Stomach (tissue), 9 donors: ENCODE results near the gene PPP1R9A. TPM values are rescaled to one million over a fixed set of nuclear protein-coding genes. Genes with fewer than 3 reads are reported as not detected.

Source experiments
- DNase-seq, 2 donors: peaks; one replicate each; pipeline versions ENCODE4 v3.0.0 to v3.0.0-alpha.2; 2013 to 2019
- H3K27ac ChIP-seq, 5 donors: fragments of 200-600 bp in 4 of 5; sonication (generic) in 4 of 5; one replicate each; pipeline ENCODE4 v1.5.1; 2013 to 2019; ENCODE audit warnings: mild to moderate bottlenecking in 1 of 5, moderate library complexity in 1 of 5
- H3K27me3 ChIP-seq, 3 donors: fragments of 200-600 bp; sonication (generic); one replicate each; pipeline ENCODE4 v1.5.1; 2017 to 2019; ENCODE audit warnings: mixed run types in 1 of 3
- H3K36me3 ChIP-seq, 4 donors: fragments of 200-600 bp; sonication (generic); 1 replicate in 3 of 4; 2 replicates in 1 of 4; pipeline ENCODE4 v1.5.1; 2016 to 2019
- H3K4me1 ChIP-seq, 4 donors: fragments of 200-600 bp; sonication (generic); one replicate each; pipeline ENCODE4 v1.5.1; 2016 to 2019
- H3K4me3 ChIP-seq, 4 donors: fragments of 200-600 bp; sonication (generic) in 3 of 4; one replicate each; pipeline ENCODE4 v1.5.1; 2016 to 2019; ENCODE audit warnings: mild to moderate bottlenecking in 1 of 4
- H3K9me3 ChIP-seq, 4 donors: fragments of 200-600 bp; sonication (generic); one replicate each; pipeline ENCODE4 v1.5.1; 2016 to 2019
- EP300 ChIP-seq: sonication (generic); formaldehyde crosslinking; IDR thresholded peaks from one replicate; pipeline ENCODE4 v1.6.1; 2017; ENCODE audit warnings: antibody characterized with exemption
- POLR2A ChIP-seq, 4 donors: fragments of 450-650 bp; IDR thresholded peaks; one replicate each; pipeline ENCODE4 v1.6.1; 2016; ENCODE audit warnings: antibody characterized with exemption in 4 of 4, control low read depth in 2 of 4, mild to moderate bottlenecking in 1 of 4, moderate library complexity in 1 of 4
- POLR2AphosphoS5 ChIP-seq, 3 donors: sonication (generic); formaldehyde crosslinking; IDR thresholded peaks; one replicate each; pipeline ENCODE4 v1.6.1; 2016; ENCODE audit warnings: antibody characterized with exemption in 3 of 3
- WGBS, 5 donors: extraction: QIAGEN DNeasy Blood & Tissue Kit in 3 of 5; methylation state at CpG; one replicate each; pipeline versions ENCODE4 v1.1.5 to v1.1.7; 2013 to 2018; 5-methylcytosine and 5-hydroxymethylcytosine counted together
- intact Hi-C: fragments of 100-400 bp; cut with DNase I; formaldehyde crosslinking; loops from one replicate; pipeline ENCODE4 v1.15.1; 2023; ENCODE audit warnings: low total_unique reads
- polyA plus RNA-seq, 3 donors: library from polyadenylated mRNA; stranded (reverse); fragments of 200-250 nt; gene quantifications; one replicate each; pipeline ENCODE4 v1.2.3, GENCODE V29; 2013
- total RNA-seq, 5 donors: library from RNA; depleted of rRNA; stranded (reverse); fragments of >200 nt; gene quantifications; one replicate each; pipeline versions ENCODE4 v1.1.0 to v1.2.3, GENCODE V29; 2014 to 2016
- TF ChIP-seq, protein P1 (sequence below), 7 experiments: fragments of 450-650 bp in 4 of 7; fragments of 200-600 bp in 3 of 7; sonication (generic) in 3 of 7; IDR thresholded peaks; one replicate each; pipeline ENCODE4 v1.5.1; 2016 to 2019; ENCODE audit warnings: antibody characterized with exemption in 7 of 7, control low read depth in 2 of 7, mild to moderate bottlenecking in 1 of 7
- donor health status: healthy with polysubstance abuse.
- donor health status: Bipolar disorder and iron deficiency.
- donor health status: healthy.

PPP1R9A gene
- total and polyA plus RNA-seq, 8 donors: 1.4 to 37.1 (median 12.5) TPM

- no peak for TF ChIP-seq POLR2A (IDR thresholded peaks at IDR 0.05)
- no peak for TF ChIP-seq POLR2AphosphoS5 (IDR thresholded peaks at IDR 0.05)
- TF ChIP-seq, protein P1, sequence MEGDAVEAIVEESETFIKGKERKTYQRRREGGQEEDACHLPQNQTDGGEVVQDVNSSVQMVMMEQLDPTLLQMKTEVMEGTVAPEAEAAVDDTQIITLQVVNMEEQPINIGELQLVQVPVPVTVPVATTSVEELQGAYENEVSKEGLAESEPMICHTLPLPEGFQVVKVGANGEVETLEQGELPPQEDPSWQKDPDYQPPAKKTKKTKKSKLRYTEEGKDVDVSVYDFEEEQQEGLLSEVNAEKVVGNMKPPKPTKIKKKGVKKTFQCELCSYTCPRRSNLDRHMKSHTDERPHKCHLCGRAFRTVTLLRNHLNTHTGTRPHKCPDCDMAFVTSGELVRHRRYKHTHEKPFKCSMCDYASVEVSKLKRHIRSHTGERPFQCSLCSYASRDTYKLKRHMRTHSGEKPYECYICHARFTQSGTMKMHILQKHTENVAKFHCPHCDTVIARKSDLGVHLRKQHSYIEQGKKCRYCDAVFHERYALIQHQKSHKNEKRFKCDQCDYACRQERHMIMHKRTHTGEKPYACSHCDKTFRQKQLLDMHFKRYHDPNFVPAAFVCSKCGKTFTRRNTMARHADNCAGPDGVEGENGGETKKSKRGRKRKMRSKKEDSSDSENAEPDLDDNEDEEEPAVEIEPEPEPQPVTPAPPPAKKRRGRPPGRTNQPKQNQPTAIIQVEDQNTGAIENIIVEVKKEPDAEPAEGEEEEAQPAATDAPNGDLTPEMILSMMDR (IDR thresholded peaks at IDR 0.05): no peak
- TF ChIP-seq EP300: no peak
- DNase-seq: no peak
- 83 to 95% (median 92%) methylated on average over 4 of the region's 4 CpGs for WGBS, 5 donors
- peaks cover 0 to 5% (median under 1%) of the 10 kb centered on the region in 4 donors for H3K36me3 ChIP-seq
- H3K4me3 ChIP-seq: no peak overlapping the region
- H3K27ac ChIP-seq: no peak overlapping the region
- H3K27me3 ChIP-seq: no peaks in the 10 kb centered on the region
- no peaks in the 10 kb centered on the region for H3K4me1 ChIP-seq
- H3K9me3 ChIP-seq: no peaks in the 10 kb centered on the region
- intact Hi-C loops: no loop called here
Observed at GRCh38 chr7:95263785-95264362, 356.5 kb downstream of the PPP1R9A start.

- Histone ChIP-seq H3K27ac (no peak overlapping the region), H3K9me3 (no peaks in the 10 kb centered on the region), H3K4me1 (no peaks in the 10 kb centered on the region), H3K4me3 (no peak overlapping the region), H3K27me3 (no peaks in the 10 kb centered on the region), H3K36me3 (peaks cover 0 to 10% (median 5%) of the 10 kb centered on the region in 4 donors)
- TF ChIP-seq POLR2AphosphoS5 (IDR thresholded peaks at IDR 0.05): no peak
- no peak for TF ChIP-seq EP300
- no peak for TF ChIP-seq POLR2A (IDR thresholded peaks at IDR 0.05)
- TF ChIP-seq, protein P1 (IDR thresholded peaks at IDR 0.05): no peak
- intact Hi-C loops: no loop called here
- 86 to 94% (median 89%) methylated on average over 6 of the region's 6 CpGs for WGBS, 5 donors
- no peak for DNase-seq
Observed at GRCh38 chr7:95264363-95264891, 357.0 kb downstream of the PPP1R9A start.

DNA sequence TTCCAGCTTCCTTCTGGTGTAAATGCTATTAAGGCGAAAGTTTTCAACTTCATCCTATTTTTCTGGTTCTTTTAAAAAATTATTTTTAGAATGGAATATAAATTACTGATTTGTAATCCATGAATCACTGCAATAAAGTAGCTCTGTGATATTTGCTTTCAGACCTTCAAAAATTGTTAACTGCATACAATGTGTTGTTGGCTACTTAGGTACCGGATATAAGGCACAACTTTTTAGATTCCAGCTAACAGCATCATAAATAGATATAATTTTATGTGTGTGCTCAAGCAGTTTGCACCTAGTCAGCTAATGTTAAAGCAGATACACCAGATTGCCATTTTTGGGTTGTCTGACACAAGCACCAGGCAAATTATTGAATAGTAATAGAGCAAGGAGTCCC lies 358.2 kb downstream of the PPP1R9A start:
- Histone ChIP-seq H3K9me3 (no peaks in the 10 kb centered on the region), H3K27me3 (no peaks in the 10 kb centered on the region), H3K27ac (no peak overlapping the region), H3K4me3 (no peak overlapping the region), H3K36me3 (peaks cover 0 to 11% (median 7%) of the 10 kb centered on the region in 4 donors), H3K4me1 (no peaks in the 10 kb centered on the region)
- intact Hi-C loops: no loop called here
- no peak for TF ChIP-seq POLR2AphosphoS5 (IDR thresholded peaks at IDR 0.05)
- no peak for TF ChIP-seq POLR2A (IDR thresholded peaks at IDR 0.05)
- TF ChIP-seq, protein P1 (IDR thresholded peaks at IDR 0.05): no peak
- DNase-seq: no peak
- 92 to 99% (median 95%) methylated on average over 2 of the region's 2 CpGs for WGBS, 5 donors

GRCh38 chr7:95267754-95268153 lies 360.4 kb downstream of the PPP1R9A start:
- 80 to 85% (median 82%) methylated on average over 2 of the region's 2 CpGs for WGBS, 5 donors
- TF ChIP-seq EP300: no peak
- TF ChIP-seq POLR2A (IDR thresholded peaks at IDR 0.05): no peak
- TF ChIP-seq POLR2AphosphoS5 (IDR thresholded peaks at IDR 0.05): no peak
- TF ChIP-seq, protein P1 (IDR thresholded peaks at IDR 0.05): no peak
- Histone ChIP-seq H3K4me3 (no peak overlapping the region), H3K9me3 (no peaks in the 10 kb centered on the region), H3K27me3 (no peaks in the 10 kb centered on the region), H3K4me1 (no peaks in the 10 kb centered on the region), H3K36me3 (peaks cover 0 to 11% (median 7%) of the 10 kb centered on the region in 4 donors), H3K27ac (no peak overlapping the region)
- intact Hi-C loops: no loop called here
- no peak for DNase-seq
